ENCODE data around the gene AMPD3.

- no peak for TF ChIP-seq CTCF (IDR thresholded peaks at IDR 0.05; ENCODE audit: poor library complexity, severe bottlenecking)
- TF ChIP-seq TAF1 (IDR thresholded peaks at IDR 0.05; ENCODE audit: low read depth), result no peak
- TF ChIP-seq REST (IDR thresholded peaks at IDR 0.05; ENCODE audit: borderline replicate concordance), result no peak
These were observed 46.0 kb downstream of the AMPD3 start for GRCh38 chr11:10500757-10501684.

All from neural cell (in vitro differentiated cells).